NK-92 treated with Interleukin-12 subunit alpha and Interleukin-12 subunit beta, amount 100 ng/mL, for 24 hours (cell line): ENCODE results near the gene IL21R.
"Not testable (repeated sequence)": the region's sequence is repeated elsewhere in the genome, so short reads cannot be mapped to it uniquely, and the experiment has no call there.

Experiments used
- DNase-seq: peaks from one replicate; lab custom pipeline; 2025; lab: John Stamatoyannopoulos, UW

IL21R gene

DNA sequence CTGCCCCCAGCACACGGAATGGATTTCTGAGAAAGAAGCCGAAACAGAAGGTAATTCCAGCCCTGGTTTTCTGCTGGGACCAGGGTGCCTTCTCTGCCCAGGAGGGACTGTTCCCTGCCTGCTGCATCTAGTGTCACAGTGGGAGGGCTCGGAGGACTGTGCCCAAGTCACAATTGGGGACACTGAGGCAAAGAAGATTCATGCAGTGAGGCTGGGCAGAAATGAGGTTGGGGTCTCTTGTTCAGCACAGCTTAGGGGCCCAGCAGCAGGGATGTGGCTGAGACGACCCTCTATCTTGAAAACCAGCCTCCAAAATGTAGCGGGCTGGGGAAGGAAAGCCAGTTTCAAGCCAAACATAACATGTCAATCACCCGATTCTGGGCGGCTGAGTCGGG, 592 bp downstream of the IL21R start:
- DNase-seq: no peak

DNA sequence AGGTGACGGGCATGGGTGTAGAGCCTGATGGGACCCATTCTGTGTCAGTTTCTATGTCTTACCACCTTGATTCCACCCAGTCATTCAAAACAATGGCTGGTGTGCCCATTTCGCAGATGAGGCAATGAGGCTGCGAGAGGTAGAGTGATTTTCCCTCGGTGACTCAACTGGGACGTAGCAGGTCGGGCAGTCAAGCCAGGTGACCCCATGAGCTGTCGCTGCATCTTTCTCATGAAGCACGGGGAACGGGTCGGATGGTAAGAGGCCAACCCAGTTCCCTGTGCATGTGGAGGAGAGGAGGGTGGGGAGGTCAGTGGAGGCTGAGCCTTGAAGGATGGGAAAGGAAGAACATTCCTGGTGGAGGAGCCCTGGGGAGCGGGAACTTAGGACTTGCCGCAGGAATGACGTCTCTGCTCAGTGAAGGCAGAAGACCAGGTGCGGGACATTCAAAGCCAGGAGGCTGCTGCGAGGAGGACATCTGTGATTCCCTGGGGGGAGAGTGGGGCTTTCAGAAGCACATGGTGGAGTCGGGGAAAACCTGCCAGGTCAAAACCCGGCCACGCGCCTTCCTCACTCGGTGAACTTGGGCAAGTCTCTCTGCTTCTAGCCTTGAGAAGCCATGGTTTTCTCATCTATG, 1.1 kb downstream of the IL21R start:
- DNase-seq: peak; percentile 38

GRCh38 chr16:27403601-27403992, 1.6 kb downstream of the IL21R start:
- DNase-seq: no peak

- DNase-seq: no peak
These were observed 2.3 kb downstream of the IL21R start for GRCh38 chr16:27404163-27404823.

GRCh38 chr16:27405546-27406451, 3.8 kb downstream of the IL21R start:
- no peak for DNase-seq

DNA sequence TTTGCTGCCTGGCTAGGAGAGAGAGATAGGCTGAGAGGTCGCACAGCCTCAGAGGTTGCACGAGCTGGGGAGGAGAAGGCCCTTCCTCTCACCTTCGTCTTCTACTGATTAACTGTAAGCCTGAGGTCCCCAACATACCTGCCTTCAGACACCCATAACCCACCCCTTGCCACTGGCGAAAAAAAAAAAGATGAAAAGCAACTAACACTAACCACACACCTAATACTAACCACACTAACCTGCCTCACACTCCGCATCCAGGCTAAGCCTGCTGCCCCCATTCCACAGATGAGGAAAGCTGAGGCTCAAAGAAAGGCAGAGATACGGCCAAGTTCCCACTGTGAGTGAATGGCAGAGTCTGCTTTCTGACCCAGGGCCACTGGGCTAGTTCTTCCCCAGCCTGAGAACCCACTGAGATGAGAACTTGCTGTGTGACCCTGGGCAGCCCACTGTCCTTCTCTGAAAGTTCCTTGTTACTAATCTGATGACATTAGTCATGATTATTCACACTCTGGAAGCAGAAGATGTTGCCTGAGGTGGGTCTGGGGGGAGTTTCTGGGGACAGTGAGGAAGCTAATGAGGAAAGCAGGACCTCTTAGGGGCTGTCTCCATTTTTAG, 4.6 kb downstream of the IL21R start:
- no peak for DNase-seq

DNA sequence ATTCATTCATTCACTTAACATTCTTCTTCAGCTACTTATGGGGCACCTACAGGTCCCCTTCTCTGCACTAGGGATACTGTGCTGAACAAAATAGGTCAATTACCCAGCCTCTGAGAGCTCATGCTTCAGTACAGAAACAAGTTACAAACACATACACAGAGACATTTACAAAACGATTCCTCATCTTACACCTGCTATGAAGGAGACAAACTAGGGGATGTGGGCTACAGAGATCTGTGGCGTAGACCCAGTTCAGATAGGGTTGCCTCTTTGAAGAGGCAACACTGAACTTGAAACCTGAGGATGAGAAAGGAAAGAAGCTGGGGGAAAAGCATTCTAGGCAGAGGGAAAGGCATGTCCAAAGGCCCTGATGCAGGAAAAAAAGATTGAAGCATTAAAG, 5.2 kb downstream of the IL21R start:
- no peak for DNase-seq

GRCh38 chr16:27408012-27408601, 6.1 kb downstream of the IL21R start:
- peak; percentile 18 for DNase-seq

- DNase-seq: no peak
These were observed 6.6 kb downstream of the IL21R start for GRCh38 chr16:27408602-27409031.

DNA sequence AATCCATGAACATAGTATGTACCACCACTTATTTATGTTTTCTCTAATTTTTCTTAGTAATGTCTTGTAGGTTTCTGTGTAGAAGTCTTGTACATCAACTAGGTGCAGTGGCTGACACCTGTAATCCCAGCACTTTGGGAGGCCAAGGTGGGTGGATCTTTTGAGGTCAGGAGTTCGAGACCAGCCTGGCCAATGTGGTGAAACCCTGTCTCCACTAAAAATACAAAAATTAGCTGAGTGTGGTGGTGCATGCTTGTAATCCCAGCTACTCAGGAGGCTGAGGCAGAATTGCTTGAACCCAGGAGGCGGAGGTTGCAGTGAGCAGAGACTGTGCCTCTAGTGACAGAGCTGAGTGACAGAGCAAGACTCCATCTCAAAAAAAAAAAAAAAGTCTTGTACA, 8.0 kb downstream of the IL21R start:
- DNase-seq: not testable (repeated sequence)

DNA sequence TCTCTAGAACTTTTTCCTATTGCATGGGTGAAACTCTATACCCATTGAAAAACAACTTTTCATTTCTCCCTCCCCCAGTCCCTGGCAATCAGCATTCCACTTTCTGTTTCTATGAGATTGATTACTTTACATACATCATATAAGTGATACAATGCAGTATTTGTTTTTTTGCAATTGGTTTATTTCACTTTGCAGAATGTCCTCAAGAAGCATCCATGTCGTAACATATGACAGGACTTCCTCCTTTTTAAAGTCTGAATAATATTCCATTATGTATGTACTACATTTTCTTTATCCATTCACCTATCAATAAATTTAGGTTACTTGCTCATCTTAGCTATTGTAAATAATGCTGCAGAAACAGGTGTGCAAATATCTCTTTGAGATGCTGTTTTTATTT, 8.8 kb downstream of the IL21R start:
- no peak for DNase-seq

DNA sequence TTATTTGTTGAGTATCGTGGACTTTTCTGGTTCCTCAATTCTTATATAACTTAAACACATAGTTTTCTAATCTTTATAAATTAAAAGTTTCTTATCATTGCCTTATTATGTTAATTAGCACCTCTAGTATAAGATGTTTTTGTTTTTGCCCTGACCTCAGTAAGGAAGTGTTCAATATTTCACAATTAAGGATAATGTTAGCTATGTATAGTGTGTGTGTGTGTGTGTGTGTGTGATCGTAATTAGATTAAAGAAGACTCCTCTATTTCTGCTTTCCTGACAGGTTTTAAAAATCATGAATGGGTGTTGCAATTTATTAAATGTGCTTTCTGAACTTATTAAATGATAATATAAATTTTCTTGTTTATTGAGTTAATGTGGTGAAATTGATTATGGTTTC, 12.0 kb downstream of the IL21R start:
- DNase-seq: no peak

- DNase-seq: no peak
These were observed 12.9 kb downstream of the IL21R start for GRCh38 chr16:27414788-27415431.

- DNase-seq: peak; percentile 36
These were observed 15.2 kb downstream of the IL21R start for GRCh38 chr16:27417047-27417671.

- no peak for DNase-seq
These were observed 20.2 kb downstream of the IL21R start for GRCh38 chr16:27421961-27422740.

GRCh38 chr16:27424772-27425498, 23.0 kb downstream of the IL21R start:
- no peak for DNase-seq

DNA sequence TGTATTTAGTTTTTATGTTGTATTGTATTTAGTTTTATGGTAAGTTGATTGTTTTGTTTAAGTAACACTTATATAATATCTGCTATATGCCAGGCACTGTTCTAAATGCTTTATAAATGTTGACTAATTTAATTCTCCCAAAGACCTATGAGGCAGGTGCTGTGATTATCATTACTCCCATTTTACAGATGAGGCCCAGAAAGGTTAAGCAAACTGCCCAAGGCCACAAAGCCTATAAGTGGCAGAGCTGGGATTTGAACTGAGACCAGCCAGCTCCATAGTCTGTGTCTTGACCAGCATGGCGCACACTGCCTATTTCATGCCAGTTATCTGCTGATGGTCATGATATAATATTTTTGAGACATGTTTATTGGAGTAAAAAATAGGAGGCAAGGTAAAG, 24.0 kb downstream of the IL21R start:
- no peak for DNase-seq

DNA sequence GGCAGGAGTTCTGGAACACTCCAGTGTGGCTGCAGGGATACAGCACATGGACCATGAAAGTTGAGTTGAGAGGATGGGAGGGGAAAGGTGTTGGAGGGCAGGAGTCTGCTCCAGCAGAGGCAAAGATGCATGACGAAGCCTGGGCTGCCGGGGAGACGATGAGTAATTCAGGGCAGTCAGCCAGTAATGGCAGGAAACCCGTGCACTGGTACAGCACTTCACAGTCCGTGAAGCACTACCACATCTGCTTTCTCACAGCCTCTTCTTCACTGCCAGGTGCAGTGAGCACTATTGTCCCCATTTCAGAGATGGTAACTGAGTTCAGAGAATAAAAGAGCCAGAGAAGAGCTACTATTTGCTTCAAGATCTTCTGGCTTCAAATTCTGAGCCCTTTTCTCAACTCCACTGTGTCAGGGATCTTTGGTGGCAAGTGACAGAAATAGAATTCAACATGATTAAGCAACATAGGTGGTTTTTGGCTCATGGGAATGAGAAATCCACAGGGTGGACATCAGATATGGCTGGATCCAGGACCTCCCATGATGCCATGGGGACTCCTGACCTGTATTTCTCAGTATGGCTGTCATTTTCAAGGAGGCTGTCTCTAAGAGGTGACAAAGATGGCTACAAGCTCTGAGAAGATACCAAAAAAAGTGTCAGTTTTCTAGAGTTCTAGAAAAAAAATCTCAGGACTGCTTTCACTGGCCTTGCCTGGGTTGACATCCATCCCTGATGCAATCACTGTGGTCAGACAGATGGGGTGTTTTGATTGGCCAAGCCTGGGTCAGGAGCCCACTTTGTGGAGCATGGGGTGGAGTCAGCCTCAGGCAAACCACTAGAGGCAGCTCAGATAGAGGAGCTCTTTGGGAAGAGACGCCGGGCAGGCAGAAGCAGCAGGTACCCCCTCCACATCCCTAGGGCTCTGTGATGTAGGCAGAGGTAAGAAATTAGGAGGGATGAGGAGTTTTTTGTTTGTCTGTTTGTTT, 24.7 kb downstream of the IL21R start:
- peak; percentile 67 for DNase-seq
